GM19099 (cell line): ENCODE measurements around the gene PROM1.

Experiments used
- POLR2A ChIP-seq: IDR thresholded peaks from 3 replicates; pipeline ENCODE4 v1.6.1; 2011; ENCODE audit warnings: low read depth; ENCODE audit not compliant: insufficient read length; ENCODE audit errors: extremely low read depth

The PROM1 gene

GRCh38 chr4:16079046-16079445, 4.8 kb downstream of the PROM1 start:
- no peak for TF ChIP-seq POLR2A

- TF ChIP-seq POLR2A, result no peak
Observed at GRCh38 chr4:16078195-16078760, 5.5 kb downstream of the PROM1 start.

- TF ChIP-seq POLR2A, result no peak
Observed at GRCh38 chr4:16077786-16078185, 6.0 kb downstream of the PROM1 start.

DNA sequence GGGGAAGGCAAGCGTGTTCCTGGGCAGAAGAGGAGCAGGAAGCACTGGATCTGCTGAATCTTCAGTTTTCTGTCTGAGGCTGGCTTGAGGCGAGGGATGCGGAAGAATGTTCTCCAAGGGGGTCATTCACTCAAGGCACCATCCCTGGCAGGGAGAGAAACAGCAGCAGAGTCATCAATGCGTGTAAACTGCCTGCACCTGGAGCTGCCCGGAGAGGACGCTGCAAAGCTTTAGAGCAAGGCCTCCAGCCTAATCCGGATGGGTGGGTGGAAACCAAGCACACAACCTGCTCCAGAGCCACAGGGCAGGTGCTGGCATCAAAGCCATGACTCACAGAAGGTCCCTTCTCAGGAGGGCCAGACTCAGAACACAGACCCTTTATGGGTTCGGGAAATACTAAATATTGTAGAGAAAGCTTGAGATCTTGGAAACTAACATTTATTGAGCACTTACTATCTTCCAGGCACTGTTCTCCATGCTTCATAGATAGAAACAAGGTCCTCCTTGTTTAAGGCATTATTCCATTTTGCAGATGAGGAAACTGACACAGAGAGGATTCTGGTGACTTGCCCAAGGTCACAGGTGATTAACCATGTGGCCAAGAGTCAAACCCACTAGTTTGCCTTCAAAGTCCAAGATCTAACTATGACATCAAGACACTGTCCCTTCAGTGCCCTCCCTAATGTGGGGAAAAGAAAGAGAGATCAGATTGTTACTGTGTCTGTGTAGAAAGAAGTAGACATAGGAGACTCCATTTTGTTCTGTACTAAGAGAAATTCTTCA, 7.7 kb downstream of the PROM1 start:
- no peak for TF ChIP-seq POLR2A

DNA sequence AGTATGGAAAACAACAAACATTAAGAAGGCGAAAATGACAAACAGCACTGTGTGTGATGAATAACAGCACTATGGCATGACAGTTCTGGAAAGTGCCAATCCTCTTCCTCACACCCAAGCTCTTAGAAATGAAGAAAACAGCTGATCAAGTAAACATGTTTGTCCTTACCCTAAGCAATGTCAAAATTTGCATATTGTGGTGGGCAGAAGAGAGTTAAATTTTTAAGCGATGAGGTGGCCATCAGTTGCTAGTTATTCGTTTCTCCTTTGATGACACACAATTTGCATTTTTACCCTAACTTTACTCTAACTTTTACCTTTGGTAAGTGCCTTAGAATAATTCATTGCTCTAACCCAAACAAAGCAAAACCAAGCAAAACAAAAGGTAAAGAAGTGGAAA, 8.8 kb downstream of the PROM1 start:
- TF ChIP-seq POLR2A, result no peak

DNA sequence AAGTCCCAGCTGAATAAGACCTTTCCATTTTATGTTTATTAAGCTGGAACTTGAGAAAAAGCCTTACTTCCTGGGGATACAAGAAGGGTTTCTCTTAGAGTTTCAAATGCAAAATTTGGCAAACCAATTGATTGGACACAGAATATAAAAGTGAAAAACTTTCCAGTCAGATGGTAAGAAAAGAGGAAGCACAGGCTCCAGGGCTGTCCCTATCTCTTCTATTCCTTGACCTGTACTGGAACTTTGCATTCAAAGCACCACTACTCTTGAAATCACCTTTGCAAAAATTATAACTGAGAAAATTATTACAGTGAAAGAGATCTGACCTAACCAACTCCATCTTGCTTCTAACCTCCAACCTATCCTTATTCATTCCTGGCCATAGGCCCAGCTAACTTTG, 11.7 kb downstream of the PROM1 start:
- no peak for TF ChIP-seq POLR2A

GRCh38 chr4:16070203-16070602, 13.6 kb downstream of the PROM1 start:
- no peak for TF ChIP-seq POLR2A

DNA sequence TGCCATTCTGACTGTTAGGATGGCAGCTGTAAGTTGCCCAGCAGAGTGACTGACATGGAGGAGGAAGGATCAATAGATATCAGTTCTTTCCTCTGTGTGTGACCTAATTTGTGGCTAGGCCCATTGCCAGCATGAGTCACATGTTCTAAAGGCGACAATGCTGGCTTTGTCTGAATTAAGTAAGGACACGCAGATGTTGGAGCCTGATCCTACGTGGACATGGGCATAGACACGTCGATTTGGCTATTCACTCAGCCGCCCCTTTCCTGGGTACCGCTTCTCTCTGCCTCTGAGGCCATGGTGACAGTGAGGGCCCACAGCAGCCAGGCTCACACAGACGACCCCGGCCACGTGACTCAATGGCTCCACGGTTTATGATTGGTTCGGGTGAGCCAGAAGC, 16.3 kb downstream of the PROM1 start:
- TF ChIP-seq POLR2A, result no peak

GRCh38 chr4:16066586-16067128, 17.2 kb downstream of the PROM1 start:
- TF ChIP-seq POLR2A, result no peak

DNA sequence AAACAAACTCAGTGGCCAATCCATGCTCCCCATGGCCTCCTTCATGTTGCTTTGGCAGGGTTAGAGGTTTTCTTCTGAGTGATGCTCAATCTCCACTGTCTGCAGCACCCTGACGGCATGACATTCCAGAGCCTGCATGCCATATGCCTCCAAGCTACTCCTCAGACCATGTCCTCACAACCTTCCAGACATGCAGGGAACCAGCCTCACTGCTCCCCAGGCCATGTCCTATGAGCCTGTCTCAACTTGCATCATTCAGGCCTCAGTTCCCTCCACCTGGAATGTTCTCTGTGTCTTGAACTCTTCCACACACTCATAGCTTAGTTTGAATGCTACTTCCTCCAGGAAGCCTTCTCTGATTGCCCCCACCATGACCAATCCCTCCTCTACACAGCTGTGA, 18.8 kb downstream of the PROM1 start:
- no peak for TF ChIP-seq POLR2A

- TF ChIP-seq POLR2A, result no peak
Observed at GRCh38 chr4:16062601-16063000, 21.2 kb downstream of the PROM1 start.

GRCh38 chr4:16056681-16057385, 27.0 kb downstream of the PROM1 start:
- TF ChIP-seq POLR2A, result no peak

- TF ChIP-seq POLR2A, result no peak
Observed at GRCh38 chr4:16055873-16056272, 27.9 kb downstream of the PROM1 start.

GRCh38 chr4:16055471-16055870, 28.4 kb downstream of the PROM1 start:
- no peak for TF ChIP-seq POLR2A

DNA sequence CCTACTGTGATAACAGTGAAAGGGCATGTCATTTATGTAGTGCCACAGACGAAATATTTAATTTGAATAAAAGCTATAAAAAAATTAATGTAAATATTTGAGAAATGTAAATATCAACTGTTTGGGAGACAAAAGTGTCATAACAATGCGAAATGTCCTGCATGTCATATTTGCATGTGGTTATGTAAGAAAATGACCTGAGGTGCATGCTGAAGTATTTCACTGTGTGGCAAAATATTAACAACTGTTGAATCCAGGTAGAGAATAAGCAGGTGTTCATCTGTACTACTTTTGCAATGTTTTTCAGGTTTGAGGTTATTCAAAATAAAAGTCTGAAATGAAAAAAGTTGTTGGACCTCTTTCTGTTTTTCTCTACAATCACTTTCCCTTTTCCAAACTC, 30.9 kb downstream of the PROM1 start:
- TF ChIP-seq POLR2A, result no peak

GRCh38 chr4:16051980-16052379, 31.8 kb downstream of the PROM1 start:
- no peak for TF ChIP-seq POLR2A
